HepG2 (cell line): ENCODE results near the gene MAFF. TPM values are rescaled to one million over a fixed set of nuclear protein-coding genes. Genes with fewer than 3 reads are reported as not detected.

ENCODE experiments used
- ATAC-seq: fragments of 200-7000 bp; cut with Tn5 transposase; 3 replicates; pipeline ENCODE4 v1.9.1; 2020; ENCODE audit warnings: mild to moderate bottlenecking, moderate library complexity
- BruUV-seq: library from RNA; stranded (reverse); fragments of 400-500 nt; replicated peaks from 2 replicates; lab custom pipeline; 2021; lab: Mats Ljungman, UMichigan
- CTCF ChIA-PET: fragments of 300-600 bp; formaldehyde crosslinking; extraction: SDS; loops from one replicate; lab custom pipeline; 2021; ENCODE audit warnings: low total read pairs, inconsistent platforms, low intra/inter-chr PET ratio; lab: Yijun Ruan, JAX
- POLR2A ChIA-PET: fragments of 350-600 bp; sonication (Branson Sonifier 250); formaldehyde crosslinking; loops from one replicate; lab custom pipeline; 2020; ENCODE audit warnings: antibody characterized with exemption, inconsistent platforms; lab: Yijun Ruan, JAX
- DNase-seq: peaks from one replicate; pipeline ENCODE4 v3.0.0-alpha.2; 2015; ENCODE audit warnings: low spot score
- FAIRE-seq: peaks from 3 replicates; lab custom pipeline; 2011; peaks lifted over from hg19 to GRCh38; lab: Jason Lieb, UNC
- H2AFZ ChIP-seq: one replicate; pipeline ENCODE4 v1.6.1; 2011; ENCODE audit warnings: low read length, inconsistent platforms
- H3K27ac ChIP-seq: fragments of 300-600 bp; 3 replicates; pipeline ENCODE4 v1.8.0; 2011; ENCODE audit warnings: mixed run types, mild to moderate bottlenecking, mixed read lengths, low read length, inconsistent platforms; ENCODE audit not compliant: insufficient read depth; ENCODE audit errors: extremely low read length
- H3K27me3 ChIP-seq, 2 experiments: fragments of 200-600 bp in 1 of 2; 2 replicates in 1 of 2; 3 replicates in 1 of 2; pipeline versions ENCODE4 v1.6.0 to v1.8.0; 2011; ENCODE audit warnings: low read length in 2 of 2, mild to moderate bottlenecking in 2 of 2, moderate library complexity in 2 of 2, inconsistent platforms in 1 of 2; ENCODE audit not compliant: insufficient read depth in 2 of 2, control insufficient read depth in 1 of 2
- H3K36me3 ChIP-seq, 2 experiments: fragments of 200-600 bp in 1 of 2; replicated peaks in 1 of 2; 2 replicates in 1 of 2; 3 replicates in 1 of 2; pipeline versions ENCODE4 v1.5.1 to v1.8.0; 2011; ENCODE audit warnings: low read length in 2 of 2, inconsistent platforms in 1 of 2; ENCODE audit not compliant: insufficient read depth in 2 of 2, control insufficient read depth in 1 of 2
- H3K4me1 ChIP-seq: 2 replicates; pipeline ENCODE4 v1.5.1; 2012; ENCODE audit warnings: low read length, inconsistent platforms; ENCODE audit not compliant: insufficient read depth
- H3K4me2 ChIP-seq: 2 replicates; pipeline ENCODE4 v1.6.0; 2011; ENCODE audit warnings: low read depth, low read length, inconsistent platforms
- H3K4me3 ChIP-seq, 3 experiments: fragments of 200-600 bp in 1 of 3; sonication (generic), shearing (Covaris generic) in 1 of 3; replicated peaks in 1 of 3; 2 replicates each; pipeline ENCODE4 v1.5.1; 2011 to 2016; ENCODE audit warnings: low read length in 3 of 3, inconsistent platforms in 2 of 3, low read depth in 2 of 3, mild to moderate bottlenecking in 2 of 3, control low read depth in 1 of 3, mixed read lengths in 1 of 3; ENCODE audit not compliant: insufficient read depth in 1 of 3
- H3K79me2 ChIP-seq: one replicate; pipeline ENCODE4 v1.6.1; 2011; ENCODE audit warnings: low read length, inconsistent platforms; ENCODE audit not compliant: insufficient read depth
- H3K9ac ChIP-seq: 2 replicates; pipeline ENCODE4 v1.6.0; 2011; ENCODE audit warnings: mild to moderate bottlenecking, low read depth, low read length, inconsistent platforms; ENCODE audit not compliant: insufficient read depth
- H3K9me3 ChIP-seq: 2 replicates; pipeline ENCODE4 v1.5.1; 2012; ENCODE audit warnings: mild to moderate bottlenecking, low read length
- H4K20me1 ChIP-seq: 2 replicates; pipeline ENCODE4 v1.6.0; 2011; ENCODE audit warnings: inconsistent platforms, mild to moderate bottlenecking, low read length, moderate library complexity; ENCODE audit not compliant: insufficient read depth
- ETS1 ChIP-seq: sonication (generic); formaldehyde crosslinking; IDR thresholded peaks from 2 replicates; pipeline ENCODE4 v1.4.0; 2020; ENCODE audit warnings: missing genetic modification reagents
- MXD4 ChIP-seq: IDR thresholded peaks from 2 replicates; pipeline ENCODE4 v1.6.1; 2016; ENCODE audit warnings: mild to moderate bottlenecking, missing biosample characterization, missing genetic modification reagents
- NCOA5 ChIP-seq: sonication (generic); formaldehyde crosslinking; IDR thresholded peaks from 2 replicates; pipeline ENCODE4 v1.4.0; 2020; ENCODE audit warnings: missing genetic modification reagents
- PCBP1 ChIP-seq: fragments of 200-400 bp; formaldehyde crosslinking; IDR thresholded peaks from 2 replicates; pipeline ENCODE4 v1.6.1; 2017; ENCODE audit warnings: mild to moderate bottlenecking, low read depth, low read length, borderline replicate concordance
- POLR2G ChIP-seq: fragments of 200-400 bp; formaldehyde crosslinking; IDR thresholded peaks from 2 replicates; pipeline ENCODE4 v1.6.1; 2018; ENCODE audit warnings: mild to moderate bottlenecking, low read depth, low read length, moderate library complexity
- RCOR2 ChIP-seq: IDR thresholded peaks from 2 replicates; pipeline ENCODE4 v1.6.1; 2016; ENCODE audit warnings: missing biosample characterization, missing genetic modification reagents
- ZBTB42 ChIP-seq: sonication (generic); formaldehyde crosslinking; IDR thresholded peaks from 2 replicates; pipeline ENCODE4 v1.5.0; 2020; ENCODE audit warnings: mild to moderate bottlenecking, missing genetic modification reagents
- ZNF24 ChIP-seq: fragments of 450-650 bp; IDR thresholded peaks from 2 replicates; pipeline ENCODE4 v1.6.1; 2017; ENCODE audit warnings: antibody characterized with exemption, mild to moderate bottlenecking
- WGBS: methylation state at CpG from one replicate; pipeline ENCODE4 v1.1.6; 2017; ENCODE audit warnings: low lambda C conversion rate; 5-methylcytosine and 5-hydroxymethylcytosine counted together
- in situ Hi-C: cut with HindIII; loops from 2 replicates; pipeline ENCODE4 v1.10.0; 2017; ENCODE audit warnings: low pct_unique_long_range_greater_than_20kb; ENCODE audit not compliant: extremely low pct_ligation_motif_present
- intact Hi-C: fragments of 100-400 bp; cut with micrococcal nuclease; formaldehyde crosslinking; loops from one replicate; pipeline ENCODE4 v1.10.0; 2022; ENCODE audit not compliant: unreplicated experiment
- polyA plus RNA-seq, 8 experiments: library from polyadenylated mRNA; depleted of rRNA in 3 of 8; stranded (reverse) in 7 of 8; unstranded in 1 of 8; fragments of >200 nt; fragmentation: Illumina TruSeq in 4 of 8; extraction: Trizol in 4 of 8; gene quantifications; 2 replicates each; pipeline versions ENCODE4 v1.2.1 to v1.2.3, GENCODE V29; 2011 to 2016; ENCODE audit warnings: low read depth in 4 of 8, missing spikeins in 1 of 8, mixed read lengths in 1 of 8; ENCODE audit not compliant: insufficient read depth in 1 of 8
- total RNA-seq, 5 experiments: library from RNA; depleted of rRNA; stranded (reverse); fragments of >200 nt; fragmentation: Illumina TruSeq; extraction: Trizol; gene quantifications; 2 replicates each; pipeline ENCODE4 v1.2.3, GENCODE V29; 2016; ENCODE audit warnings: low read depth in 1 of 5

MAFF gene
- total and polyA plus RNA-seq, 2 of the 13 experiments (the other 11 are each of a cell fraction or from before 2014, with no cell fraction given) = 5.4 to 14.3 TPM

DNA sequence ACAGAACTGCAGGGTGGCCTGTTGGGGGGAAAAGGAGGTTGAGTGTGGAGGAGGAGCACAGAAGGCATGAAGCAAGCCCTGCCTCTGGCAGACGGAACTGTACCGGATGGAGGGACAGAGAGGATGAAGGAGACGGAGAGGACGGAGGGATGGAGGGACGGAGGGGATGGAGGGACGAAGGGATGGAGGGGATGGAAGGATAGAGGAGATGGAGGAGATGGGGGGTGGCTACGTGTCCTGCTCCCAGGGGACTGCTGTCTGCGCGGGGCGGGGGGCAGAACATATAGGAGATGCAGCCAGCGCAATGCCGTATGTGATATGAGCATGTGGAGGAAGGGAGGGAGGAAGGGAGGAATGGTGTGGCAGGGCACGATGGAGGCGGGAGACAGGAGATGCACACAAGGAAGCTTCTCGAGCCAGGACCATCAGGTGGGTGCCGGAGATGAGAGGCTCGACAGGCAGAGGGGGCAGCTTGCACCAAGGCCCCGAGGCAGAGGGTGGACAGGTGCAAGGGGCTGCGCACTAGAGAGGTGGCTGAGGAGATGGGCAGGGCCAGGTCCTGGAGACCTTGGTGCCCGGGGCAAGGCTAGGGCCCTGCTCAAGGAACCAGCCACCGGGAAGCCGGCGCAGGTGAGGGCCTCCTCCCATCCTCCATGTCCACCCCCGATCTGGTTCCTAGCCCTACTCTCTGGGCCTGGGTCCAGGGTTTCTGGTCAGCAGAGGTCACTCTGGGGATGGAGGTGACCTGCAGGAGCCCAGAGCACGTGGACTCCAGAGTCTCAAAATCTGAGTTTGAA is 25.3 kb downstream of the MAFF start:
- POLR2A ChIA-PET = no interaction called here
- ATAC-seq (no peak), FAIRE-seq (no peak), DNase-seq (no peak)
- Histone ChIP-seq H4K20me1 (no peaks in the 10 kb centered on the region), H3K9ac (no peak overlapping the region), H3K27me3 (no peaks in the 10 kb centered on the region), H3K4me3 (no peak overlapping the region), H3K4me1 (peaks cover 26% of the 10 kb centered on the region), H3K9me3 (no peaks in the 10 kb centered on the region), H3K27ac (no peak overlapping the region), H2AFZ (no peak overlapping the region)
- CTCF ChIA-PET = no interaction called here
- in situ Hi-C loops = no loop called here
- no TSS peak for BruUV-seq
- WGBS = 95% methylated on average over 23 of the region's 25 CpGs
- no peak for TF ChIP-seq NCOA5
- TF ChIP-seq ETS1 (CRISPR knock-in tag) = no peak
- TF ChIP-seq MXD4 (CRISPR knock-in tag) = no peak
- no peak for TF ChIP-seq POLR2G
- no peak for TF ChIP-seq RCOR2
- no peak for TF ChIP-seq ZBTB42 (CRISPR knock-in tag)
- TF ChIP-seq PCBP1 = no peak
- no peak for TF ChIP-seq ZNF24
- TF ChIP-seq, all 625 proteins: peak for 0
- intact Hi-C loops = no loop called here
- H3K4me2 ChIP-seq = no peak overlapping the region
- no peaks in the 10 kb centered on the region for H3K79me2 ChIP-seq
- H3K36me3 ChIP-seq = peaks cover 10 to 32% of the 10 kb centered on the region in 2 experiments; a peak in 4 of 5 replicates
